Type B pancreatic cell (in vitro differentiated cells): ENCODE measurements around the gene ABCB1. TPM values are rescaled to one million over a fixed set of nuclear protein-coding genes. Genes with fewer than 3 reads are reported as not detected.

Source experiments
- DNase-seq: peaks from one replicate; pipeline ENCODE4 v3.0.0; 2021; ENCODE audit warnings: mixed read lengths; ENCODE audit not compliant: unreplicated experiment; ENCODE audit errors: extremely low spot score
- H3K27ac Mint-ChIP-seq: 2 replicates; pipeline ENCODE4 v1.8.0; 2021; ENCODE audit warnings: mild to moderate bottlenecking, mixed read lengths
- H3K27me3 Mint-ChIP-seq: 2 replicates; pipeline ENCODE4 v1.8.0; 2021; ENCODE audit warnings: mixed read lengths
- H3K36me3 Mint-ChIP-seq: 2 replicates; pipeline ENCODE4 v1.8.0; 2021; ENCODE audit warnings: mixed read lengths
- H3K4me1 Mint-ChIP-seq: one replicate; pipeline ENCODE4 v1.8.0; 2021; ENCODE audit warnings: mixed read lengths; ENCODE audit not compliant: unreplicated experiment
- H3K4me3 Mint-ChIP-seq: 2 replicates; pipeline ENCODE4 v1.8.0; 2021; ENCODE audit warnings: mild to moderate bottlenecking, mixed read lengths
- H3K9me3 Mint-ChIP-seq: 2 replicates; pipeline ENCODE4 v1.8.0; 2021; ENCODE audit warnings: mixed read lengths
- total RNA-seq: library from RNA; stranded (reverse); gene quantifications from 2 replicates; pipeline ENCODE4 v1.2.1, GENCODE V29; 2021; ENCODE audit warnings: low replicate concordance
- TF ChIP-seq, protein P1 (sequence below): fragments of 200-600 bp; sonication (generic); conservative IDR thresholded peaks from 2 replicates; pipeline ENCODE4 v1.5.0; 2021; ENCODE audit warnings: antibody characterized with exemption, mild to moderate bottlenecking

ABCB1 gene
- total RNA-seq, 1 donor from 2014 or later: 31.3 TPM

- Mint-ChIP-seq H3K9me3 (no peaks in the 10 kb centered on the region), H3K27me3 (no peaks in the 10 kb centered on the region), H3K27ac (no peak overlapping the region), H3K4me3 (no peak overlapping the region), H3K36me3 (no peaks in the 10 kb centered on the region), H3K4me1 (no peaks in the 10 kb centered on the region)
- DNase-seq: no peak
- TF ChIP-seq, protein P1, sequence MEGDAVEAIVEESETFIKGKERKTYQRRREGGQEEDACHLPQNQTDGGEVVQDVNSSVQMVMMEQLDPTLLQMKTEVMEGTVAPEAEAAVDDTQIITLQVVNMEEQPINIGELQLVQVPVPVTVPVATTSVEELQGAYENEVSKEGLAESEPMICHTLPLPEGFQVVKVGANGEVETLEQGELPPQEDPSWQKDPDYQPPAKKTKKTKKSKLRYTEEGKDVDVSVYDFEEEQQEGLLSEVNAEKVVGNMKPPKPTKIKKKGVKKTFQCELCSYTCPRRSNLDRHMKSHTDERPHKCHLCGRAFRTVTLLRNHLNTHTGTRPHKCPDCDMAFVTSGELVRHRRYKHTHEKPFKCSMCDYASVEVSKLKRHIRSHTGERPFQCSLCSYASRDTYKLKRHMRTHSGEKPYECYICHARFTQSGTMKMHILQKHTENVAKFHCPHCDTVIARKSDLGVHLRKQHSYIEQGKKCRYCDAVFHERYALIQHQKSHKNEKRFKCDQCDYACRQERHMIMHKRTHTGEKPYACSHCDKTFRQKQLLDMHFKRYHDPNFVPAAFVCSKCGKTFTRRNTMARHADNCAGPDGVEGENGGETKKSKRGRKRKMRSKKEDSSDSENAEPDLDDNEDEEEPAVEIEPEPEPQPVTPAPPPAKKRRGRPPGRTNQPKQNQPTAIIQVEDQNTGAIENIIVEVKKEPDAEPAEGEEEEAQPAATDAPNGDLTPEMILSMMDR: no peak
Measured at GRCh38 chr7:87548123-87548919, 52.4 kb downstream of the ABCB1 start.

DNA sequence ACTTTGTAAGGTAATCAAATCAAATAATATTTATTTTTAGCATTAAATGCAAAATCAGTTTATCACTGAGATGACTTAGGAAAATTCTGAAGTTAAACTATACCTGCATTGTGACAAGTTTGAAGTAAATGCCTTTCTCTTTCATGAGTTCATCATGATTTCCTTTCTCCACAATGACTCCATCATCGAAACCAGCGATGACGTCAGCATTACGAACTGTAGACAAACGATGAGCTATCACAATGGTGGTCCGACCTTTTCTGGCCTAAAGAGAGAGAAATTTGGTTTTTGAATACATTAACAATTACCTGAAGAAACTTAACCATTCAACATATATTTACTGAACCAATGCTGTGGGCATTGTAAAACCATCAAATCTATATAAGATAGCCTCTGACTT, 54.9 kb downstream of the ABCB1 start:
- TF ChIP-seq, protein P1: no peak
- Mint-ChIP-seq H3K27ac (no peak overlapping the region), H3K4me1 (no peaks in the 10 kb centered on the region), H3K36me3 (no peaks in the 10 kb centered on the region), H3K9me3 (no peaks in the 10 kb centered on the region), H3K4me3 (no peak overlapping the region), H3K27me3 (no peaks in the 10 kb centered on the region)
- DNase-seq: no peak

DNA sequence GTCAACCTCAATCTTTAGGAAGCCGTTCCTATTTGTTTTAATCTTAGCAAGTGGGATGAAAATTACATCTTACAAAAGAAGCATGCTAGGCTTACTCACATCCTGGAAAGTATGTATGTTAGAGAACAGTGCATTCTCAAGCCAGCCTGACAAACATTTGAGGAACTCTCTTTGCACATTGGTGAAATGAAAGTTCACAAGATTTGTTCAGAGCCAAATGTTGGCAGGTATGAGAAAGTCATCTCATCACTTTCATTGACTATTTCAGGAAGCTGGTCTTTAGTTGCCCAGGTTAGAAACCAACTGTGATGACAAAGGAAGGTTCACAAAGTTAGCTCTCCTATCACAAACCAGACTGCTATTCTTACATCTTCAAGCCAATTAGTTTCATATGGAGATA, 57.1 kb downstream of the ABCB1 start:
- Mint-ChIP-seq H3K36me3 (no peaks in the 10 kb centered on the region), H3K27me3 (no peaks in the 10 kb centered on the region), H3K27ac (no peak overlapping the region), H3K4me3 (no peak overlapping the region), H3K4me1 (no peaks in the 10 kb centered on the region), H3K9me3 (no peaks in the 10 kb centered on the region)
- TF ChIP-seq, protein P1: no peak
- DNase-seq: no peak

GRCh38 chr7:87541648-87542047, 59.0 kb downstream of the ABCB1 start:
- no peaks in the 10 kb centered on the region for H3K4me1 Mint-ChIP-seq
- no peak overlapping the region for H3K4me3 Mint-ChIP-seq
- DNase-seq: no peak
- no peaks in the 10 kb centered on the region for H3K27me3 Mint-ChIP-seq
- no peaks in the 10 kb centered on the region for H3K36me3 Mint-ChIP-seq
- no peak overlapping the region for H3K27ac Mint-ChIP-seq
- TF ChIP-seq, protein P1: no peak
- no peaks in the 10 kb centered on the region for H3K9me3 Mint-ChIP-seq

DNA sequence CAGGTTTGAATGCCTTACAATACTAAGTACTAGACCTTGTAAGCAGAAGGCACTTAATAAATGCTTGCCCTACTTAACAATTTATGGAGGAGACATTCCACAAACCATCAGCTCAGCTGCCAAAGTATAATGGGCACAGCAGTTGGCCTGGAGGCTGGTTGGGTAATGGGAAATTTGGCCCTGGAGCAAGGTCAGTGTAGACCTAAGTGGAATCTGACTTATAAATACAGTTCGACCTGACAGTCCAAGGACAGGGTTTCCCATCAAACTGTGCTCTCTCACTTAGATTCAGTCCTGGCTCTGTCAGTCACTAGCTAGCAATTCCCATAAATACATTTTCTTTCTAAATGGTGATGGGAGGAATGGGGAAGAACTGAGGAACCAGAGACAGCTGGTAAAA, 62.6 kb downstream of the ABCB1 start:
- no peak for DNase-seq
- no peaks in the 10 kb centered on the region for H3K4me1 Mint-ChIP-seq
- no peaks in the 10 kb centered on the region for H3K9me3 Mint-ChIP-seq
- no peaks in the 10 kb centered on the region for H3K27me3 Mint-ChIP-seq
- H3K36me3 Mint-ChIP-seq: no peaks in the 10 kb centered on the region
- no peak overlapping the region for H3K27ac Mint-ChIP-seq
- TF ChIP-seq, protein P1: no peak
- no peak overlapping the region for H3K4me3 Mint-ChIP-seq
